HCT116 (cell line): ENCODE results near the gene CNTF. TPM values are rescaled to one million over a fixed set of nuclear protein-coding genes. Genes with fewer than 3 reads are reported as not detected.

Source experiments
- ATAC-seq: fragments of 200-7000 bp; cut with Tn5 transposase; 2 replicates; pipeline ENCODE4 v1.9.1; 2020; ENCODE audit warnings: mild to moderate bottlenecking, moderate library complexity
- BruUV-seq: library from RNA; stranded (reverse); fragments of 400-500 nt; replicated peaks from 2 replicates; lab custom pipeline; 2021; lab: Mats Ljungman, UMichigan
- CTCF ChIA-PET: fragments of 300-600 bp; sonication (Branson Sonifier 250); formaldehyde crosslinking; loops from one replicate; lab custom pipeline; 2021; ENCODE audit warnings: antibody characterized with exemption; lab: Charles Lee
- POLR2A ChIA-PET: fragments of 300-600, 350-600 bp; sonication (Branson Sonifier 250); formaldehyde crosslinking; loops from one replicate; lab custom pipeline; 2021; ENCODE audit warnings: antibody characterized with exemption; lab: Charles Lee
- RAD21 ChIA-PET, 2 experiments: fragments of 300-600 bp; sonication (Branson Sonifier 250); formaldehyde crosslinking; loops; one replicate each; lab custom pipeline; 2023; ENCODE audit warnings: low total read pairs in 2 of 2; ENCODE audit not compliant: uncharacterized antibody in 2 of 2, unreplicated experiment in 2 of 2, low non-redundant PET in 1 of 2; lab: Charles Lee
- DNase-seq: peaks from one replicate; pipeline ENCODE4 v3.0.0-alpha.2; 2010; ENCODE audit warnings: low read depth, low spot score
- H2AFZ ChIP-seq: fragments of 200-600 bp; shearing (Covaris generic), sonication (generic); 2 replicates; pipeline ENCODE4 v1.6.1; 2017; ENCODE audit warnings: low read depth, mixed run types, mixed read lengths, antibody characterized with exemption, low read length; ENCODE audit not compliant: poor library complexity, severe bottlenecking
- H3K27ac ChIP-seq: 2 replicates; pipeline ENCODE4 v1.5.1; 2012; ENCODE audit warnings: low read depth, low read length
- H3K27me3 ChIP-seq: fragments of 200-600 bp; sonication (generic); 2 replicates; pipeline ENCODE4 v1.6.1; 2016; ENCODE audit warnings: mixed run types, low read length, mixed read lengths; ENCODE audit not compliant: insufficient read depth
- H3K36me3 ChIP-seq, 2 experiments: fragments of 200-500 bp in 1 of 2; fragments of 200-600 bp in 1 of 2; sonication (Bioruptor generic) in 1 of 2; sonication (generic) in 1 of 2; 2 replicates each; pipeline versions ENCODE4 v1.5.1 to v1.6.1; 2014 to 2016; ENCODE audit warnings: low read length in 2 of 2, inconsistent platforms in 1 of 2, mixed read lengths in 1 of 2, mixed run types in 1 of 2; ENCODE audit not compliant: insufficient read depth in 2 of 2, control insufficient read depth in 1 of 2
- H3K4me1 ChIP-seq, 2 experiments: fragments of 200-600 bp in 1 of 2; sonication (generic) in 1 of 2; 2 replicates each; pipeline versions ENCODE4 v1.5.1 to v1.6.1; 2012 to 2017; ENCODE audit warnings: low read length in 2 of 2, inconsistent platforms in 1 of 2, mild to moderate bottlenecking in 1 of 2, mixed read lengths in 1 of 2, mixed run types in 1 of 2, moderate library complexity in 1 of 2; ENCODE audit not compliant: insufficient read depth in 2 of 2, control insufficient read depth in 1 of 2
- H3K4me2 ChIP-seq: fragments of 200-600 bp; sonication (generic); 2 replicates; pipeline ENCODE4 v1.6.1; 2017; ENCODE audit warnings: mixed run types, low read length, mixed read lengths
- H3K4me3 ChIP-seq, 2 experiments: fragments of 200-600 bp in 1 of 2; sonication (generic) in 1 of 2; replicated peaks in 1 of 2; 2 replicates each; pipeline ENCODE4 v1.5.1; 2011 to 2016; ENCODE audit warnings: low read length in 2 of 2, control low read depth in 1 of 2, low read depth in 1 of 2, mild to moderate bottlenecking in 1 of 2, mixed read lengths in 1 of 2, mixed run types in 1 of 2
- H3K79me2 ChIP-seq: fragments of 200-600 bp; sonication (generic); 2 replicates; pipeline ENCODE4 v1.6.1; 2017; ENCODE audit warnings: mild to moderate bottlenecking, mixed run types, low read length, moderate library complexity, mixed read lengths; ENCODE audit not compliant: insufficient read depth
- H3K9ac ChIP-seq: fragments of 200-600 bp; sonication (generic); 2 replicates; pipeline ENCODE4 v1.6.1; 2016; ENCODE audit warnings: low read length, mixed read lengths
- H3K9me2 ChIP-seq: fragments of 200-600 bp; sonication (generic), shearing (Covaris generic); 2 replicates; pipeline ENCODE4 v1.6.1; 2017; ENCODE audit warnings: mixed run types, mild to moderate bottlenecking, moderate library complexity; ENCODE audit not compliant: insufficient read depth
- H3K9me3 ChIP-seq, 2 experiments: fragments of 200-500 bp in 1 of 2; fragments of 200-600 bp in 1 of 2; sonication (Bioruptor generic) in 1 of 2; sonication (generic) in 1 of 2; 2 replicates each; pipeline ENCODE4 v1.6.1; 2014 to 2017; ENCODE audit warnings: low read length in 2 of 2, mixed read lengths in 2 of 2, inconsistent platforms in 1 of 2, low read depth in 1 of 2, mild to moderate bottlenecking in 1 of 2, mixed run types in 1 of 2, moderate library complexity in 1 of 2; ENCODE audit not compliant: control insufficient read depth in 1 of 2, insufficient read depth in 1 of 2
- H4K20me1 ChIP-seq: fragments of 200-600 bp; sonication (generic), shearing (Covaris generic); 2 replicates; pipeline ENCODE4 v1.6.1; 2017; ENCODE audit warnings: mixed run types, mild to moderate bottlenecking, moderate library complexity; ENCODE audit not compliant: insufficient read depth
- ATF3 ChIP-seq: IDR thresholded peaks from 2 replicates; pipeline ENCODE4 v1.6.1; 2012
- CBX3 ChIP-seq: IDR thresholded peaks from 2 replicates; pipeline ENCODE4 v1.6.1; 2012; ENCODE audit warnings: low read depth
- CEBPB ChIP-seq: IDR thresholded peaks from 2 replicates; pipeline ENCODE4 v1.6.1; 2012; ENCODE audit warnings: low read depth
- CTCF ChIP-seq, 3 experiments: fragments of 200-600 bp in 1 of 3; sonication (generic) in 1 of 3; IDR thresholded peaks in 2 of 3; conservative IDR thresholded peaks in 1 of 3; 2 replicates each; pipeline ENCODE4 v1.5.1; 2012 to 2017; ENCODE audit warnings: low read depth in 2 of 3, low read length in 2 of 3, antibody characterized with exemption in 1 of 3, borderline replicate concordance in 1 of 3, control low read depth in 1 of 3, mild to moderate bottlenecking in 1 of 3, mixed read lengths in 1 of 3, mixed run types in 1 of 3, moderate library complexity in 1 of 3; ENCODE audit not compliant: insufficient read depth in 1 of 3
- ELF1 ChIP-seq: IDR thresholded peaks from 2 replicates; pipeline ENCODE4 v1.6.1; 2012; ENCODE audit warnings: low read depth, borderline replicate concordance
- EZH2 ChIP-seq: fragments of 200-600 bp; sonication (generic); IDR thresholded peaks from 2 replicates; pipeline ENCODE4 v1.6.1; 2017; ENCODE audit warnings: antibody characterized with exemption, mixed run types
- EZH2phosphoT487 ChIP-seq: fragments of 200-600 bp; IDR thresholded peaks from 2 replicates; pipeline ENCODE4 v1.6.1; 2018; ENCODE audit warnings: antibody characterized with exemption, borderline replicate concordance
- FOSL1 ChIP-seq: IDR thresholded peaks from 2 replicates; pipeline ENCODE4 v1.6.1; 2012; ENCODE audit warnings: low read depth
- JUND ChIP-seq: IDR thresholded peaks from 2 replicates; pipeline ENCODE4 v1.6.1; 2012
- MAX ChIP-seq: IDR thresholded peaks from 2 replicates; pipeline ENCODE4 v1.6.1; 2012
- POLR2A ChIP-seq: IDR thresholded peaks from 2 replicates; pipeline ENCODE4 v1.7.0; 2011; ENCODE audit warnings: borderline replicate concordance; ENCODE audit not compliant: insufficient read depth, insufficient read length; ENCODE audit errors: extremely low read depth
- POLR2AphosphoS5 ChIP-seq: IDR thresholded peaks from 2 replicates; pipeline ENCODE4 v1.6.1; 2011; ENCODE audit warnings: mild to moderate bottlenecking, low read depth, low read length, moderate library complexity
- RAD21 ChIP-seq: IDR thresholded peaks from 2 replicates; pipeline ENCODE4 v1.6.1; 2012; ENCODE audit warnings: low read depth, mild to moderate bottlenecking
- REST ChIP-seq: IDR thresholded peaks from 2 replicates; pipeline ENCODE4 v1.6.1; 2012; ENCODE audit warnings: low read depth
- SIN3A ChIP-seq: IDR thresholded peaks from 2 replicates; pipeline ENCODE4 v1.6.1; 2012; ENCODE audit warnings: low read depth
- SRF ChIP-seq: IDR thresholded peaks from 2 replicates; pipeline ENCODE4 v1.6.1; 2012; ENCODE audit warnings: low read depth
- TCF7L2 ChIP-seq: IDR thresholded peaks from 2 replicates; pipeline ENCODE4 v1.7.0; 2011; ENCODE audit warnings: borderline replicate concordance, inconsistent platforms; ENCODE audit not compliant: insufficient read depth, insufficient read length; ENCODE audit errors: extremely low read depth
- YY1 ChIP-seq: IDR thresholded peaks from 2 replicates; pipeline ENCODE4 v1.6.1; 2011; ENCODE audit warnings: low read length, low read depth, moderate library complexity, mild to moderate bottlenecking; ENCODE audit not compliant: insufficient replicate concordance; ENCODE audit errors: extremely low read depth
- ZFX ChIP-seq: fragments of 450-650 bp; IDR thresholded peaks from 2 replicates; pipeline ENCODE4 v1.6.1; 2017
- ZNF274 ChIP-seq: fragments of 200-500 bp; sonication (Bioruptor generic); IDR thresholded peaks from 2 replicates; pipeline ENCODE4 v1.6.1; 2014; ENCODE audit warnings: mild to moderate bottlenecking, low read depth, low read length, inconsistent platforms
- intact Hi-C: fragments of 100-400 bp; cut with micrococcal nuclease; formaldehyde crosslinking; loops from 2 replicates; pipeline ENCODE4 v1.10.0; 2022
- total RNA-seq: library from RNA; stranded (reverse); gene quantifications from one replicate; pipeline ENCODE4 v1.2.1, GENCODE V29; 2021; ENCODE audit not compliant: unreplicated experiment

Gene CNTF
- total RNA-seq, 1 experiment from 2014 or later = 2.3 TPM

- Histone ChIP-seq H3K27me3 (no peaks in the 10 kb centered on the region), H3K4me2 (no peak overlapping the region), H3K9me3 (no peaks in the 10 kb centered on the region), H3K9ac (no peak overlapping the region), H2AFZ (no peak overlapping the region), H3K27ac (no peak overlapping the region), H3K79me2 (no peaks in the 10 kb centered on the region), H4K20me1 (no peaks in the 10 kb centered on the region), H3K4me3 (no peak overlapping the region), H3K36me3 (peaks cover 9 to 18% of the 10 kb centered on the region in 2 experiments; a peak in 2 of 4 replicates), H3K4me1 (peaks cover 8 to 25% of the 10 kb centered on the region in 2 experiments), H3K9me2 (no peaks in the 10 kb centered on the region)
- intact Hi-C loops = no loop called here
- DNase-seq = no peak
- ChIA-PET CTCF (interaction anchor here (1.1 to 2.0 kb wide), 3 partner anchors 11 to 45 kb away, joined by 3 to 13 read pairs (median 10); no protein-coding TSS in a partner anchor), RAD21 (no interaction called here), POLR2A (no interaction called here)
- BruUV-seq = no TSS peak
- TF ChIP-seq RAD21 (no peak), JUND (no peak), SRF (no peak), EZH2phosphoT487 (no peak), CTCF (IDR thresholded peaks at IDR 0.05 in 2 of 3, conservative IDR thresholded peaks at IDR 0.05 in 1 of 3; ENCODE audit: borderline replicate concordance in 1 of 3, insufficient read depth in 1 of 3, low read depth in 2 of 3, low read length in 2 of 3) (no peak), ELF1 (no peak), YY1 (no peak), SIN3A (no peak), CEBPB (no peak), FOSL1 (no peak), POLR2AphosphoS5 (no peak), MAX (no peak), POLR2A (no peak), TCF7L2 (no peak), CBX3 (no peak), ZFX (no peak), ZNF274 (no peak), ATF3 (no peak), REST (no peak), EZH2 (no peak)
- ATAC-seq = no peak
Measured at GRCh38 chr11:58628446-58628845, 6.0 kb downstream of the CNTF start.
